ENCODE results near the gene FARP1.

GRCh38 chr13:98258226-98258625, 115.3 kb downstream of the FARP1 start:
- TF ChIP-seq CTCF (IDR thresholded peaks at IDR 0.05) (no peak), POLR2A (IDR thresholded peaks at IDR 0.05) (no peak)
